ENCODE data around the gene CIRBP. TPM values are rescaled to one million over a fixed set of nuclear protein-coding genes. Genes with fewer than 3 reads are reported as not detected.

Gene CIRBP
- total and polyA plus RNA-seq, 9 of the 15 experiments (the other 6 are each of a cell fraction or from before 2014, with no cell fraction given): 20.5 to 327 (median 176) TPM

DNA sequence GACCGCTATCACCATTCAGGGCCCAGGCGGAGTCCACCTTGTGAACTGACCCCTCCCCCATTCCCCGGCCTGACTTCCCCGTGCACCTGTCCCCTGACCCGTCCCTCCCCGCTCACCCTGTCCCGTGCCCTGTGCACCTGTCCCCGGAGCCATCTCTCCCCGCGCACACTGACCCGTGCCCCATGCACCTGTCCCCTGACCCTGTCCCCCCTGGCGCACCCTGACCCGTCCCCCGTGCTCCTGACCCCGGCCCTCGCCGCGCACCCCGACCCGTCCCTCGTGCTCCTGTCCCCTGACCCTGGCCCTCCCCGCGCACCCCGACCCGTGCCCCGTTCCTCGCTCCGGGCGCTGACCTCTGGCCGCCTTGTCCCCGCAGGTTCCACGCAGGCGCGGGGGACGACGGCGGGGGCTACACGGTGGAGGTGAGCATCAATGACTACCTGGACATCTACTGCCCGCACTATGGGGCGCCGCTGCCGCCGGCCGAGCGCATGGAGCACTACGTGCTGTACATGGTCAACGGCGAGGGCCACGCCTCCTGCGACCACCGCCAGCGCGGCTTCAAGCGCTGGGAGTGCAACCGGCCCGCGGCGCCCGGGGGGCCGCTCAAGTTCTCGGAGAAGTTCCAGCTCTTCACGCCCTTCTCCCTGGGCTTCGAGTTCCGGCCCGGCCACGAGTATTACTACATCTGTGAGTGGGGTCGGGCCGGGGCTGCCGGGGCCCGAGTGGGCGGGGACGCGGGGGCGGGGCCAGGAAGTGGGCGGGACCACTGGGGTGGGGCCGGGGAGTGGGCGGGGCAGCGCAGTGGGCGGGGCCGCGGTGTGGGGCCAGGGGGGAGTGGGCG is 26.3 kb downstream of the CIRBP start (continued):
- TF ChIP-seq TBP (optimal IDR thresholded peaks at IDR 0.05; ENCODE audit: low read depth, low read length) (peak; percentile 38), E2F6 (IDR thresholded peaks at IDR 0.05; ENCODE audit: borderline replicate concordance in 1 of 2, extremely low read depth in 1 of 2, insufficient read depth in 1 of 2, insufficient read length in 1 of 2, low read depth in 1 of 2, low read length in 1 of 2, poor library complexity in 1 of 2, severe bottlenecking in 1 of 2) (peak in 1 of 2 experiments; percentile 81), PCBP1 (IDR thresholded peaks at IDR 0.05; ENCODE audit: low read depth, low read length, poor library complexity, severe bottlenecking) (peak; percentile 46), SPI1 (IDR thresholded peaks at IDR 0.05; ENCODE audit: borderline replicate concordance, low read depth, low read length) (no peak), ZNF431 (CRISPR knock-in tag; IDR thresholded peaks at IDR 0.05) (peak; percentile 50; the same call in 1 of the 2 replicates), ZNF263 (CRISPR knock-in tag; IDR thresholded peaks at IDR 0.05; ENCODE audit: borderline replicate concordance) (0 out of 2 replicates have a peak, but pooled peaks have one; percentile 50), L3MBTL2 (IDR thresholded peaks at IDR 0.05) (peak; percentile 82), KDM2B (CRISPR knock-in tag; IDR thresholded peaks at IDR 0.05) (peak; percentile 78; the same call in 1 of the 2 replicates), ZNF76 (CRISPR knock-in tag; IDR thresholded peaks at IDR 0.05; ENCODE audit: borderline replicate concordance) (no peak), RBFOX2 (IDR thresholded peaks at IDR 0.05; ENCODE audit: low read depth, low read length) (peak; percentile 40; the same call in 1 of the 2 replicates), ZFP1 (CRISPR knock-in tag; IDR thresholded peaks at IDR 0.05) (no peak), SAFB (IDR thresholded peaks at IDR 0.05; ENCODE audit: borderline replicate concordance, low read depth, low read length) (peak; percentile 61; the same call in 1 of the 2 replicates), ZNF511 (CRISPR knock-in tag; IDR thresholded peaks at IDR 0.05) (no peak), ZNF124 (CRISPR knock-in tag; IDR thresholded peaks at IDR 0.05) (0 out of 2 replicates have a peak, but pooled peaks have one; percentile 61)
- TF ChIP-seq, protein P1, sequence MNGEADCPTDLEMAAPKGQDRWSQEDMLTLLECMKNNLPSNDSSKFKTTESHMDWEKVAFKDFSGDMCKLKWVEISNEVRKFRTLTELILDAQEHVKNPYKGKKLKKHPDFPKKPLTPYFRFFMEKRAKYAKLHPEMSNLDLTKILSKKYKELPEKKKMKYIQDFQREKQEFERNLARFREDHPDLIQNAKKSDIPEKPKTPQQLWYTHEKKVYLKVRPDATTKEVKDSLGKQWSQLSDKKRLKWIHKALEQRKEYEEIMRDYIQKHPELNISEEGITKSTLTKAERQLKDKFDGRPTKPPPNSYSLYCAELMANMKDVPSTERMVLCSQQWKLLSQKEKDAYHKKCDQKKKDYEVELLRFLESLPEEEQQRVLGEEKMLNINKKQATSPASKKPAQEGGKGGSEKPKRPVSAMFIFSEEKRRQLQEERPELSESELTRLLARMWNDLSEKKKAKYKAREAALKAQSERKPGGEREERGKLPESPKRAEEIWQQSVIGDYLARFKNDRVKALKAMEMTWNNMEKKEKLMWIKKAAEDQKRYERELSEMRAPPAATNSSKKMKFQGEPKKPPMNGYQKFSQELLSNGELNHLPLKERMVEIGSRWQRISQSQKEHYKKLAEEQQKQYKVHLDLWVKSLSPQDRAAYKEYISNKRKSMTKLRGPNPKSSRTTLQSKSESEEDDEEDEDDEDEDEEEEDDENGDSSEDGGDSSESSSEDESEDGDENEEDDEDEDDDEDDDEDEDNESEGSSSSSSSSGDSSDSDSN (IDR thresholded peaks at IDR 0.05; ENCODE audit: borderline replicate concordance in 1 of 2, low read depth in 2 of 2, low read length in 2 of 2): peak in 1 of 2 experiments; percentile 92; a peak in 2 of 4 replicates
- TF ChIP-seq, protein P2, sequence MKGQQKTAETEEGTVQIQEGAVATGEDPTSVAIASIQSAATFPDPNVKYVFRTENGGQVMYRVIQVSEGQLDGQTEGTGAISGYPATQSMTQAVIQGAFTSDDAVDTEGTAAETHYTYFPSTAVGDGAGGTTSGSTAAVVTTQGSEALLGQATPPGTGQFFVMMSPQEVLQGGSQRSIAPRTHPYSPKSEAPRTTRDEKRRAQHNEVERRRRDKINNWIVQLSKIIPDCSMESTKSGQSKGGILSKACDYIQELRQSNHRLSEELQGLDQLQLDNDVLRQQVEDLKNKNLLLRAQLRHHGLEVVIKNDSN (CRISPR knock-in tag; IDR thresholded peaks at IDR 0.05): peak; percentile 37; the same call in 1 of the 2 replicates
- TF ChIP-seq, protein P3, sequence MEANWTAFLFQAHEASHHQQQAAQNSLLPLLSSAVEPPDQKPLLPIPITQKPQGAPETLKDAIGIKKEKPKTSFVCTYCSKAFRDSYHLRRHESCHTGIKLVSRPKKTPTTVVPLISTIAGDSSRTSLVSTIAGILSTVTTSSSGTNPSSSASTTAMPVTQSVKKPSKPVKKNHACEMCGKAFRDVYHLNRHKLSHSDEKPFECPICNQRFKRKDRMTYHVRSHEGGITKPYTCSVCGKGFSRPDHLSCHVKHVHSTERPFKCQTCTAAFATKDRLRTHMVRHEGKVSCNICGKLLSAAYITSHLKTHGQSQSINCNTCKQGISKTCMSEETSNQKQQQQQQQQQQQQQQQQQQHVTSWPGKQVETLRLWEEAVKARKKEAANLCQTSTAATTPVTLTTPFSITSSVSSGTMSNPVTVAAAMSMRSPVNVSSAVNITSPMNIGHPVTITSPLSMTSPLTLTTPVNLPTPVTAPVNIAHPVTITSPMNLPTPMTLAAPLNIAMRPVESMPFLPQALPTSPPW (CRISPR knock-in tag; IDR thresholded peaks at IDR 0.05): peak; percentile 87

Measured in K562 (cell line).